ENCODE results near the gene BAZ1A. TPM values are rescaled to one million over a fixed set of nuclear protein-coding genes. Genes with fewer than 3 reads are reported as not detected.
"Not testable (repeated sequence)": the region's sequence is repeated elsewhere in the genome, so short reads cannot be mapped to it uniquely, and the experiment has no call there.

BAZ1A gene
- total RNA-seq, 1 experiment from 2014 or later = 81.9 TPM

- no peak for DNase-seq (ENCODE audit: low read depth)
Observed at GRCh38 chr14:34792598-34792997, 82.6 kb downstream of the BAZ1A start.

GRCh38 chr14:34785223-34786006, 89.7 kb downstream of the BAZ1A start:
- no peak for DNase-seq (ENCODE audit: low read depth)

GRCh38 chr14:34782031-34782430, 93.1 kb downstream of the BAZ1A start:
- no peak for DNase-seq (ENCODE audit: low read depth)

- peak; percentile 69 for DNase-seq (ENCODE audit: low read depth)
Observed at GRCh38 chr14:34781242-34781641, 93.9 kb downstream of the BAZ1A start.

GRCh38 chr14:34780646-34781045, 94.5 kb downstream of the BAZ1A start:
- DNase-seq (ENCODE audit: low read depth) = no peak

- no peak for DNase-seq (ENCODE audit: low read depth)
Observed at GRCh38 chr14:34778744-34779143, 96.4 kb downstream of the BAZ1A start.

- no peak for DNase-seq (ENCODE audit: low read depth)
Observed at GRCh38 chr14:34776611-34777010, 98.5 kb downstream of the BAZ1A start.

GRCh38 chr14:34775922-34776321, 99.2 kb downstream of the BAZ1A start:
- DNase-seq (ENCODE audit: low read depth) = no peak

GRCh38 chr14:34775342-34775741, 99.8 kb downstream of the BAZ1A start:
- no peak for DNase-seq (ENCODE audit: low read depth)

GRCh38 chr14:34770901-34771300, 104.3 kb downstream of the BAZ1A start:
- DNase-seq (ENCODE audit: low read depth) = no peak

- no peak for DNase-seq (ENCODE audit: low read depth)
Observed at GRCh38 chr14:34766606-34767005, 108.6 kb downstream of the BAZ1A start.

GRCh38 chr14:34766060-34766459, 109.1 kb downstream of the BAZ1A start:
- no peak for DNase-seq (ENCODE audit: low read depth)

- DNase-seq (ENCODE audit: low read depth) = no peak
Observed at GRCh38 chr14:34755215-34755614, 119.9 kb downstream of the BAZ1A start.

GRCh38 chr14:34754687-34755086, 120.5 kb downstream of the BAZ1A start:
- no peak for DNase-seq (ENCODE audit: low read depth)

GRCh38 chr14:34750670-34751069, 124.5 kb downstream of the BAZ1A start:
- DNase-seq (ENCODE audit: low read depth) = no peak

- DNase-seq (ENCODE audit: low read depth) = no peak
Observed at GRCh38 chr14:34750233-34750632, 124.9 kb downstream of the BAZ1A start.

- DNase-seq (ENCODE audit: low read depth) = no peak
Observed at GRCh38 chr14:34749408-34749807, 125.8 kb downstream of the BAZ1A start.

- no peak for DNase-seq (ENCODE audit: low read depth)
Observed at GRCh38 chr14:34742270-34743115, 132.7 kb downstream of the BAZ1A start.

- DNase-seq (ENCODE audit: low read depth) = no peak
Observed at GRCh38 chr14:34741840-34742239, 133.3 kb downstream of the BAZ1A start.

GRCh38 chr14:34740139-34740538, 135.0 kb downstream of the BAZ1A start:
- not testable (repeated sequence) for DNase-seq (ENCODE audit: low read depth)

- not testable (repeated sequence) for DNase-seq (ENCODE audit: low read depth)
Observed at GRCh38 chr14:34737079-34737478, 138.1 kb downstream of the BAZ1A start.

- DNase-seq (ENCODE audit: low read depth) = no peak
Observed at GRCh38 chr14:34733245-34733644, 141.9 kb downstream of the BAZ1A start.

GRCh38 chr14:34732802-34733201, 142.4 kb downstream of the BAZ1A start:
- no peak for DNase-seq (ENCODE audit: low read depth)
